C4-2B (cell line): Measurements from ENCODE around the gene SKOR1.

Source experiments
- H3K27ac ChIP-seq: fragments of 450-650 bp; 2 replicates; pipeline ENCODE4 v1.5.1; 2017
- CTCF ChIP-seq: fragments of 450-650 bp; conservative IDR thresholded peaks from 2 replicates; pipeline ENCODE4 v1.5.1; 2017; ENCODE audit warnings: mild to moderate bottlenecking
- ZFX ChIP-seq: fragments of 450-650 bp; IDR thresholded peaks from 2 replicates; pipeline ENCODE4 v1.6.1; 2017

The SKOR1 gene

GRCh38 chr15:67825881-67826716 lies 790 bp downstream of the SKOR1 start:
- H3K27ac ChIP-seq = no peak overlapping the region
- TF ChIP-seq ZFX = no peak
- TF ChIP-seq CTCF = no peak

- H3K27ac ChIP-seq = no peak overlapping the region
- TF ChIP-seq CTCF = no peak
- TF ChIP-seq ZFX = no peak
Measured at GRCh38 chr15:67826717-67827561, 1.6 kb downstream of the SKOR1 start.

GRCh38 chr15:67827562-67828277 lies 2.4 kb downstream of the SKOR1 start:
- no peak for TF ChIP-seq ZFX
- TF ChIP-seq CTCF = no peak
- H3K27ac ChIP-seq = no peak overlapping the region

- H3K27ac ChIP-seq = no peak overlapping the region
- TF ChIP-seq CTCF (no peak), ZFX (no peak)
Measured at GRCh38 chr15:67828278-67828968, 3.1 kb downstream of the SKOR1 start.

GRCh38 chr15:67828969-67829646 lies 3.8 kb downstream of the SKOR1 start:
- TF ChIP-seq CTCF (no peak), ZFX (no peak)
- H3K27ac ChIP-seq = no peak overlapping the region

GRCh38 chr15:67829647-67830504 lies 4.6 kb downstream of the SKOR1 start:
- TF ChIP-seq ZFX = no peak
- TF ChIP-seq CTCF = no peak
- no peak overlapping the region for H3K27ac ChIP-seq
